ENCODE measurements around the gene HPD. TPM values are rescaled to one million over a fixed set of nuclear protein-coding genes. Genes with fewer than 3 reads are reported as not detected.

The HPD gene
- total RNA-seq, 4 donors from 2014 or later, result 0.63 to 1.1 TPM; not detected in 2

DNA sequence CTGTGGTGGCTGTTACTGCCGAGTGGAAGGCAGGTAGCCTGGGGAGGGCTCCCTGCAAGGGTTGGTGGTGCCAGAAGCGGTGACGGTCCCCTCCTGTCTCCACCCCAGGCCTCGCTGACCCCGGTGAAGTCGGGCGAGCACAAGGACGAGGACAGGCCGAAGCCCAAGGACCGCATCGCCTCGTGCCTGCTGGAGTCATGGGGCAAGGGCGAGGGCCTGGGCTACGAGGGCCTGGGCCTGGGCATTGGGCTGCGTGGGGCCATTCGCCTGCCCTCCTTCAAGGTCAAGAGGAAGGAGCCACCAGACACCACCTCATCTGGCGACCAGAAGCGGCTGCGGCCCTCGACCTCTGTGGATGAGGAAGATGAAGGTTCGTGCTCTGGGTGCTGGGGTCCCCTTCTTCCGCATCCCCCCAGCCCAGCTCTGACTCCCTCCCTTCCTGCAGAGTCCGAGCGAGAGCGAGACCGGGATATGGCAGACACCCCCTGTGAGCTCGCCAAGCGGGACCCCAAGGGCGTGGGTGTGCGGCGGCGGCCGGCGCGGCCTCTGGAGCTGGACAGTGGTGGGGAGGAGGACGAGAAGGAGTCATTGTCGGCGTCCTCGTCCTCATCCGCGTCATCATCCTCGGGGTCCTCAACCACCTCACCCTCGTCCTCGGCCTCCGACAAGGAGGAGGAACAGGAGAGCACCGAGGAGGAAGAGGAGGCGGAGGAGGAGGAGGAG is 41.6 kb downstream of the HPD start:
- no peak overlapping the region for H3K27ac ChIP-seq
- no peaks in the 10 kb centered on the region for H3K9me3 ChIP-seq
- peaks cover 0 to 20% (median 14%) of the 10 kb centered on the region in 4 donors for H3K4me1 ChIP-seq
- no peaks in the 10 kb centered on the region for H3K27me3 ChIP-seq
- TF ChIP-seq EP300 (IDR thresholded peaks at IDR 0.05), result no peak
- no peak overlapping the region for H3K4me3 ChIP-seq
- WGBS, 2 donors, result 92 to 93% methylated on average over 42 to 47 of the region's 47 CpGs
- DNase-seq (ENCODE audit: low spot score in 2 of 2), result no peak
- peaks cover 5 to 92% (median 47%) of the 10 kb centered on the region in 3 donors for H3K36me3 ChIP-seq

- peaks cover 0 to 38% (median 31%) of the 10 kb centered on the region in 4 donors for H3K4me1 ChIP-seq
- TF ChIP-seq POLR2A (IDR thresholded peaks at IDR 0.05) (no peak), EP300 (IDR thresholded peaks at IDR 0.05) (no peak)
- TF ChIP-seq, protein P1, sequence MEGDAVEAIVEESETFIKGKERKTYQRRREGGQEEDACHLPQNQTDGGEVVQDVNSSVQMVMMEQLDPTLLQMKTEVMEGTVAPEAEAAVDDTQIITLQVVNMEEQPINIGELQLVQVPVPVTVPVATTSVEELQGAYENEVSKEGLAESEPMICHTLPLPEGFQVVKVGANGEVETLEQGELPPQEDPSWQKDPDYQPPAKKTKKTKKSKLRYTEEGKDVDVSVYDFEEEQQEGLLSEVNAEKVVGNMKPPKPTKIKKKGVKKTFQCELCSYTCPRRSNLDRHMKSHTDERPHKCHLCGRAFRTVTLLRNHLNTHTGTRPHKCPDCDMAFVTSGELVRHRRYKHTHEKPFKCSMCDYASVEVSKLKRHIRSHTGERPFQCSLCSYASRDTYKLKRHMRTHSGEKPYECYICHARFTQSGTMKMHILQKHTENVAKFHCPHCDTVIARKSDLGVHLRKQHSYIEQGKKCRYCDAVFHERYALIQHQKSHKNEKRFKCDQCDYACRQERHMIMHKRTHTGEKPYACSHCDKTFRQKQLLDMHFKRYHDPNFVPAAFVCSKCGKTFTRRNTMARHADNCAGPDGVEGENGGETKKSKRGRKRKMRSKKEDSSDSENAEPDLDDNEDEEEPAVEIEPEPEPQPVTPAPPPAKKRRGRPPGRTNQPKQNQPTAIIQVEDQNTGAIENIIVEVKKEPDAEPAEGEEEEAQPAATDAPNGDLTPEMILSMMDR (IDR thresholded peaks at IDR 0.05), result no peak
- no peak overlapping the region for H3K4me3 ChIP-seq
- H3K27ac ChIP-seq, result no peak overlapping the region
- peaks cover 2 to 82% (median 51%) of the 10 kb centered on the region in 3 donors for H3K36me3 ChIP-seq
- no peaks in the 10 kb centered on the region for H3K9me3 ChIP-seq
- WGBS, 2 donors, result 86 to 93% methylated on average over 8 of the region's 8 CpGs
- no peaks in the 10 kb centered on the region for H3K27me3 ChIP-seq
- DNase-seq (ENCODE audit: low spot score in 2 of 2), result no peak
These were observed 43.4 kb downstream of the HPD start for GRCh38 chr12:121815263-121815662.

- peaks cover 2 to 82% (median 51%) of the 10 kb centered on the region in 3 donors for H3K36me3 ChIP-seq
- no peaks in the 10 kb centered on the region for H3K9me3 ChIP-seq
- no peak overlapping the region for H3K27ac ChIP-seq
- TF ChIP-seq POLR2A (IDR thresholded peaks at IDR 0.05), result no peak
- TF ChIP-seq, protein P1 (IDR thresholded peaks at IDR 0.05), result no peak
- TF ChIP-seq EP300 (IDR thresholded peaks at IDR 0.05), result no peak
- peaks cover 0 to 43% (median 31%) of the 10 kb centered on the region in 4 donors for H3K4me1 ChIP-seq
- 89 to 90% methylated on average over 18 to 31 of the region's 31 CpGs for WGBS, 2 donors
- no peak overlapping the region for H3K4me3 ChIP-seq
- no peaks in the 10 kb centered on the region for H3K27me3 ChIP-seq
- DNase-seq (ENCODE audit: low spot score in 2 of 2), result no peak
These were observed 44.1 kb downstream of the HPD start for GRCh38 chr12:121814429-121815119.

GRCh38 chr12:121813951-121814350 is 44.7 kb downstream of the HPD start:
- H3K4me3 ChIP-seq, result no peak overlapping the region
- no peak for DNase-seq (ENCODE audit: low spot score in 2 of 2)
- H3K36me3 ChIP-seq, result peaks cover 2 to 82% (median 46%) of the 10 kb centered on the region in 3 donors
- TF ChIP-seq, protein P1 (IDR thresholded peaks at IDR 0.05), result no peak
- TF ChIP-seq EP300 (IDR thresholded peaks at IDR 0.05) (no peak), POLR2A (IDR thresholded peaks at IDR 0.05) (no peak)
- H3K27ac ChIP-seq, result no peak overlapping the region
- 75 to 85% methylated on average over 9 of the region's 14 CpGs for WGBS, 2 donors
- no peaks in the 10 kb centered on the region for H3K9me3 ChIP-seq
- H3K4me1 ChIP-seq, result peaks cover 0 to 43% (median 31%) of the 10 kb centered on the region in 4 donors
- H3K27me3 ChIP-seq, result no peaks in the 10 kb centered on the region

DNA sequence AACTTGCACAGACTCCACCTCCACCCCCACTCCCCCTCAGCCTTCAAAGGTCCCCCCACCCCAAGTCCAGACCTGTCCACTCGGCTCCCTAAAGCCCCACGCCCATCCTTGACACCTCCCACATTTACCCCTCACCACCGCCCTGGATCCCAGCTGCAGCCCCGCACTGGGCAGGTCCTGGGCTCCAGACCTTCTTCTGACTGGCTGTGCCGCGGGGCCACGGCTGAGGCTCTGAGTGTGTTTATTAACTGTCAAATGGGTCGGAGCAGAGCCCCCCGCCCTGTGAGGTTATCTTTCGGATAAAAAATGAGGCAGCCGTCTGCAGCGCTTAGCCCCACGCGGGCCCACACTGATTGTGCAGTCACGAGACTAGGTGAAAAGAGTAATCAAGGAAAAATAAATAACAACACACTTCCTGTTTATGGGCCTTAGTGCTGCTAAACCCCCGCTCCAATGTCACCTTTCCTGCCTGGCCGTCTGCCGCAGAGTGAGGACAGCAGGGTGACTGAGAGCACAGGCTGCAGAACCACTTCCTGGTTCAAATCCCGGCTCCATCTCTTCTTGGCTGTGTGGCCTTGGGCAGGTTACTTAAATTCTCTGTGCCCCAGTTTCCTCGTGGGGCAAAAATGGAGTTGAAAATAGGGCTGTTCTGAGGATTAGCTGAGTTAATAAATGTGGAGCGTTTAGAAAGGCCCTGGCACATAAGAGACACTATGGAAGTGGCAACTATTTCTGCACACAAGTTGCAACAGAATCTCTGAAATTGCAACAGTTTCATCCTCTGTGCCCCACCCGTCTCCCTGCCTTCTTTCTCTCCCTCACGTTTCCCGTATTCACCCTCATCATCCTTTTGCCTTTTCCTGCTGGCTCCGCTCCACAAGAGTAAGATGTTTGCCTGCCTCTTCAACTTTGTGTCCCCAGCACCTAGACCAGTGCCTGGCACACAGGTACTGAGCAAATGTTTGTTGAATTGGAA is 45.5 kb downstream of the HPD start:
- DNase-seq (ENCODE audit: low spot score in 2 of 2), result peak in 1 of 2 donors; percentile 21
- H3K4me1 ChIP-seq, result peaks cover 0 to 47% (median 31%) of the 10 kb centered on the region in 4 donors
- H3K36me3 ChIP-seq, result peaks cover 2 to 82% (median 50%) of the 10 kb centered on the region in 3 donors
- no peaks in the 10 kb centered on the region for H3K27me3 ChIP-seq
- no peak for TF ChIP-seq EP300 (IDR thresholded peaks at IDR 0.05)
- TF ChIP-seq POLR2A (IDR thresholded peaks at IDR 0.05), result no peak
- TF ChIP-seq, protein P1 (IDR thresholded peaks at IDR 0.05), result no peak
- H3K27ac ChIP-seq, result no peak overlapping the region
- 41 to 48% methylated on average over 25 of the region's 25 CpGs for WGBS, 2 donors
- H3K4me3 ChIP-seq, result peak overlapping the region in 2 of 4 donors; percentile 49 to 55
- no peaks in the 10 kb centered on the region for H3K9me3 ChIP-seq
